LNCaP clone FGC (cell line): ENCODE results near the gene BEST3.

Source experiments
- DNase-seq: peaks from one replicate; pipeline ENCODE4 v3.0.0-alpha.2; 2011; ENCODE audit warnings: low read depth
- H3K4me3 ChIP-seq: 2 replicates; pipeline ENCODE4 v1.5.1; 2011; ENCODE audit warnings: mild to moderate bottlenecking, low read depth, low read length, control low read depth
- TF ChIP-seq, protein P1 (sequence below): IDR thresholded peaks from 2 replicates; pipeline ENCODE4 v1.5.1; 2012; ENCODE audit warnings: mild to moderate bottlenecking; ENCODE audit not compliant: control insufficient read depth, insufficient read depth; ENCODE audit errors: extremely low read depth

BEST3 gene

DNA sequence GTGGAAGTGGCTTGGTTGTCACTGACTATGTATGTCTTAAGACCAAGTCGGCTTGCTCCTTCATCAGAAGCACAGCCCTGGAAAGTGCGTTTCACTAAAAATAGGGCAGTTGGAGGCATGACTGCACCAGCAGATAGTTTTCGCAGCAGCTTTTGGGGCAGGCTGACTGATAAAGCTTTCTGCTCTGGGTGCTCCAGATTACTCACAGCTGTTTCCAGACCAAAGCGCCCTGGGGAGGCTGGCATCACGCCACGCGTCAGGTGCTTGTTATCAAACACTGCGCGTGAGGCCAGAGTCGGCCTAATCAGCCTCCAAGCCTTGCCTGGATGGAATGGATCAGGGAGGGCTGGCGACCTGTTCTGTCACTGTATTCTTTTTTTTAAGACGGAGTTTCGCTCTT is 75.1 kb downstream of the BEST3 start:
- H3K4me3 ChIP-seq = no peak overlapping the region
- no peak for DNase-seq
- TF ChIP-seq, protein P1, sequence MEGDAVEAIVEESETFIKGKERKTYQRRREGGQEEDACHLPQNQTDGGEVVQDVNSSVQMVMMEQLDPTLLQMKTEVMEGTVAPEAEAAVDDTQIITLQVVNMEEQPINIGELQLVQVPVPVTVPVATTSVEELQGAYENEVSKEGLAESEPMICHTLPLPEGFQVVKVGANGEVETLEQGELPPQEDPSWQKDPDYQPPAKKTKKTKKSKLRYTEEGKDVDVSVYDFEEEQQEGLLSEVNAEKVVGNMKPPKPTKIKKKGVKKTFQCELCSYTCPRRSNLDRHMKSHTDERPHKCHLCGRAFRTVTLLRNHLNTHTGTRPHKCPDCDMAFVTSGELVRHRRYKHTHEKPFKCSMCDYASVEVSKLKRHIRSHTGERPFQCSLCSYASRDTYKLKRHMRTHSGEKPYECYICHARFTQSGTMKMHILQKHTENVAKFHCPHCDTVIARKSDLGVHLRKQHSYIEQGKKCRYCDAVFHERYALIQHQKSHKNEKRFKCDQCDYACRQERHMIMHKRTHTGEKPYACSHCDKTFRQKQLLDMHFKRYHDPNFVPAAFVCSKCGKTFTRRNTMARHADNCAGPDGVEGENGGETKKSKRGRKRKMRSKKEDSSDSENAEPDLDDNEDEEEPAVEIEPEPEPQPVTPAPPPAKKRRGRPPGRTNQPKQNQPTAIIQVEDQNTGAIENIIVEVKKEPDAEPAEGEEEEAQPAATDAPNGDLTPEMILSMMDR = no peak

DNA sequence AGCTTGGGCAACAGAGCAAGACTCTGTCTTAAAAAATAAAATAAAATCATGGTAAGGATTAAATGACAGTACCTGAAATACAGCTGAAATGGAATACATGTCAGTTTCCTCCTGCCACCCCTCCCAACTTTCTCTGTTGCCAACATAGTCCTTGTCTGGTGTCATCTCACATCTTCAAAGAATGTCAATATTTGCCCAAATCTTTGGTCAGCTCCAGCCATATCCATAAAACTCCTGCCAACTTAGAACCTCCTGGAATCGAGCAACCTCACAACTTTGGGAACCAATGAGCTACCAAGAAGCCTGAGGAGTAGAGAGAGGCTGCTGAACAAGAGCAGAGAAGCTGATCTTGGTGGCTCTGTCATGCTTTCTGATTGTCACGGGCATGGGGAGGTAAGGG is 77.6 kb downstream of the BEST3 start:
- peak; percentile 54 for DNase-seq
- H3K4me3 ChIP-seq = no peak overlapping the region
- TF ChIP-seq, protein P1 = no peak

DNA sequence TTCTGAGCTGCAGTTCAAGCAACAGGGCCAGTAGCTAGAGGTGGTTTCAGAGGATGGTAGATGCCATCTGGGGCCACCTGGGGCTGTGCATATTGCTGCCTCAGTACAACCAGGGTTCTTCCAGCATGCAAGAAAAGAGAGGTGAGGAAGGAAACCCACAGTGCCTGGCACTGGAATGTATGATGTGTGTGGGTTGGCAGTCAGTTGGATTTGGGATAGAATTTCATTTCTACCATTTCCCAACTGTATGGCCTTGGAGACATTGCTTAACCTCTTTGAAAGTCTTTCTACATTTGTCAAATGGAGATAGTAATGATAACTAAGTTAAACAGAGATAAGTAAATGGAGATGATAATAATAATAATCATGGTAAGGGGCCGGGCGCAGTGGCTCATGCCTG is 78.2 kb downstream of the BEST3 start:
- TF ChIP-seq, protein P1 = no peak
- H3K4me3 ChIP-seq = no peak overlapping the region
- no peak for DNase-seq

DNA sequence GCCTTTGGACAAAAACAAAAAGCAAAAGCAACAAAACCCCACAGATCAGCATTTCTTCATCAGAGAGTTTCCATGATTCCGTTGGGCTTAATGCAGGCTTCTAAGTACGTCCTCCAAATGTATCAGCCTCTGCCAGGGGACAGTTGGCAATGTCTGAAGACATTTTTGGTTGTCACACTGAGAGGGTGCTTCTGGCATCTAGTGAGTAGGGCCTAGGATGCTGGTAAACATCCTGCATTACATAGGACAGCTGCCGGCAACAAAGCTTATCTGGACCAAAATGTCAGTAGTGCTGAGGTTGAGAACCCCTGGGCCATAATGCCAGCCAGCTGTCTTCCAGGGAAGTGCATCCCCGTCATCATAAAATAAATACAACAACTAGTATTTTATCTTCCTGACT is 79.0 kb downstream of the BEST3 start:
- no peak for DNase-seq
- TF ChIP-seq, protein P1 = no peak
- no peak overlapping the region for H3K4me3 ChIP-seq

DNA sequence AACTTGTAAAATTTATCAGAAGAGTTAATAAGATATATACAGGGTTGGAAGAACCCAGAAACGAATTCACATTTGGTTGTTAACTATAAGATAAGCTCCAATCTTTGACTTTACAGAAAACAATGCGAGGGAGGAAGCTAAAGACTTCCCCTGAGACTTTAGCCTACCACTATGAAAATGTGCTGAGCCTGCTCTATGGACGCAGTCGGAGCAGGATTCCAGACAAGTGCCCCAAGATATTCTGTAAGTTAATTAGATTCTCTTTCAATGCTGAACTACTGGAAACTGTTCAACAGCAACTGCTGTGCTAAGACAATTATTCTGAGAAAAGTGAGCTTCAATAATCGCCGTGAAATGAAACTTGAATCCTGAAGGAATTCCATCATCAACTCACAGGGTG is 80.1 kb downstream of the BEST3 start:
- TF ChIP-seq, protein P1 = no peak
- DNase-seq = no peak

DNA sequence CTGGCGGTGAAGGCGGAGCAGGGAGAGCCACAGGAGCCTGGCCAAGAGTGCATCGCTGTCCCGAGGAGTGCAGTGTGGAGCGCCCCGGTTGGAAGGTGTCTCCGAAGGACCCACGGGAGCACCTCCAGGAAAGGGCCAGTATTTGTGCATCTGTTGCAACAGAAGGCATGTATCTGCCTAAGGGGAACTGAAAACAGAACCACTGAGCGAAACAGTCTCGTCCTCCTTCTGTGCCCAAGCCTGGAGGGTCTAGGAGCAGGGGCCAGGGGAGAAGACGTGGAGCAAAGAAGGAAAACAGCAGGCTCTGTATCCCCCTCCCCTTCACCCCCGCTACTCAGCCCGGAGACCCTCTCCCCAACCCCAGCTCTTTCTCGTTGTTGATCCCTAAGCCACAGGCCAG is 83.1 kb downstream of the BEST3 start:
- DNase-seq = no peak
- H3K4me3 ChIP-seq = no peak overlapping the region
- TF ChIP-seq, protein P1 = no peak

More for the DNA sequence above, 80.1 kb downstream of the BEST3 start:
- H3K4me3 ChIP-seq = no peak overlapping the region

DNA sequence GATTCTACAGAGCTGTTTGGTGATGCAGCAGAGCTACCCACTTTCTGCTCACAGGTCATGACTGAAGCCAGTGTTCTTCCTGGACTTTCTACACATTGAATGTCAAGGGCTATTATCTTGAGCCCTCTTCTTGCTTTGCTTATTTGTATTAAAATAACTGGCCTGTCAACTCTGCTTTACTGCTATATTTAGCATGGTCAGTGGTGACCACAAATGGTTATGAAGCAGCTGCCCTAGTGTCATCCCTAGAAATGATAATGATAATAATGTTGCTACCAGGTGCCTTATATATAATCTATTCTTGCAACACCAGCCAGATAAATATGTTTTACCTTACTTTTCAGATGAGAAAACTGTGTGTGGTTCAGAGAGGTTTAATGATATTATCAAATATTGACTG is 85.8 kb downstream of the BEST3 start:
- DNase-seq = no peak
- no peak overlapping the region for H3K4me3 ChIP-seq

More for the DNA sequence above, 85.8 kb downstream of the BEST3 start:
- TF ChIP-seq, protein P1 = no peak
